Naive thymus-derived CD4-positive, alpha-beta T cell (primary cell): ENCODE measurements around the gene DENND4A. TPM values are rescaled to one million over a fixed set of nuclear protein-coding genes. Genes with fewer than 3 reads are reported as not detected.

Experiments
- ATAC-seq: fragments of 150-1000 bp; cut with Tn5 transposase; 2 replicates; pipeline ENCODE4 v1.10.0; 2021; ENCODE audit warnings: mild to moderate bottlenecking, moderate library complexity
- CTCF ChIA-PET: fragments of 350-600 bp; sonication (Branson Sonifier 250); formaldehyde crosslinking; loops from one replicate; lab custom pipeline; 2021; ENCODE audit warnings: antibody characterized with exemption; lab: Charles Lee
- POLR2A ChIA-PET: fragments of 350-600 bp; sonication (Branson Sonifier 250); formaldehyde crosslinking; loops from one replicate; lab custom pipeline; 2021; ENCODE audit warnings: antibody characterized with exemption, inconsistent platforms; lab: Charles Lee
- DNase-seq, 9 donors: peaks; one replicate each; pipeline versions ENCODE4 v3.0.0 to v3.0.0-alpha.2; 2020 to 2022; ENCODE audit warnings: mixed read lengths in 1 of 9
- H3K27ac ChIP-seq: one replicate; pipeline ENCODE4 v1.7.0; 2013; ENCODE audit warnings: mild to moderate bottlenecking, low read depth, low read length, moderate library complexity
- H3K27me3 ChIP-seq, 2 donors: one replicate each; pipeline ENCODE4 v1.7.0; 2013; ENCODE audit warnings: low read length in 2 of 2, mild to moderate bottlenecking in 2 of 2, moderate library complexity in 2 of 2; ENCODE audit not compliant: control insufficient read depth in 2 of 2, insufficient read depth in 2 of 2
- H3K36me3 ChIP-seq, 3 experiments: 1 replicate in 2 of 3; 2 replicates in 1 of 3; pipeline ENCODE4 v1.7.0; 2013; ENCODE audit warnings: low read length in 3 of 3, mild to moderate bottlenecking in 3 of 3, moderate library complexity in 1 of 3; ENCODE audit not compliant: insufficient read depth in 3 of 3, control insufficient read depth in 2 of 3
- H3K4me1 ChIP-seq, 2 donors: one replicate each; pipeline ENCODE4 v1.7.0; 2013; ENCODE audit warnings: low read length in 2 of 2, mild to moderate bottlenecking in 2 of 2, moderate library complexity in 1 of 2; ENCODE audit not compliant: control insufficient read depth in 2 of 2, insufficient read depth in 2 of 2
- H3K4me3 ChIP-seq: 2 replicates; pipeline ENCODE4 v1.7.0; 2013; ENCODE audit warnings: mild to moderate bottlenecking, low read length
- H3K9me3 ChIP-seq, 3 experiments: 1 replicate in 2 of 3; 2 replicates in 1 of 3; pipeline ENCODE4 v1.7.0; 2013; ENCODE audit warnings: low read length in 3 of 3; ENCODE audit not compliant: control insufficient read depth in 2 of 3
- H3K27ac Mint-ChIP-seq, 9 donors: one replicate each; pipeline ENCODE4 v1.8.0; 2020 to 2022; ENCODE audit warnings: mixed read lengths in 9 of 9, mild to moderate bottlenecking in 8 of 9, moderate library complexity in 5 of 9, inconsistent platforms in 2 of 9
- H3K27me3 Mint-ChIP-seq, 5 donors: one replicate each; pipeline ENCODE4 v1.8.0; 2021 to 2022; ENCODE audit warnings: mixed read lengths in 5 of 5, mild to moderate bottlenecking in 1 of 5
- H3K36me3 Mint-ChIP-seq, 5 donors: one replicate each; pipeline ENCODE4 v1.8.0; 2020 to 2022; ENCODE audit warnings: mixed read lengths in 5 of 5, mild to moderate bottlenecking in 3 of 5, inconsistent platforms in 1 of 5
- H3K4me1 Mint-ChIP-seq, 7 donors: one replicate each; pipeline ENCODE4 v1.8.0; 2020 to 2022; ENCODE audit warnings: mixed read lengths in 7 of 7, mild to moderate bottlenecking in 3 of 7, inconsistent platforms in 1 of 7
- H3K4me3 Mint-ChIP-seq, 10 donors: one replicate each; pipeline ENCODE4 v1.8.0; 2020 to 2022; ENCODE audit warnings: mild to moderate bottlenecking in 10 of 10, mixed read lengths in 10 of 10, moderate library complexity in 6 of 10, inconsistent platforms in 2 of 10
- H3K9me3 Mint-ChIP-seq, 11 donors: one replicate each; pipeline ENCODE4 v1.8.0; 2020 to 2022; ENCODE audit warnings: mixed read lengths in 11 of 11, mild to moderate bottlenecking in 4 of 11, inconsistent platforms in 1 of 11, moderate library complexity in 1 of 11
- intact Hi-C, 2 donors: fragments of 100-400 bp; cut with micrococcal nuclease; formaldehyde crosslinking; loops; one replicate each; pipeline ENCODE4 v1.15.1; 2023
- polyA plus RNA-seq, 2 donors: library from polyadenylated mRNA; unstranded; fragments of 300-500 nt; fragmentation: Illumina TruSeq; gene quantifications; one replicate each; pipeline ENCODE4 v1.2.3, GENCODE V29; 2021
- total RNA-seq, 6 experiments: library from RNA in 5 of 6; stranded (reverse) in 5 of 6; gene quantifications; 1 replicate in 5 of 6; 2 replicates in 1 of 6; pipeline ENCODE4 v1.2.3 and lab custom pipeline; 2021 to 2026

Gene DENND4A
- total and polyA plus RNA-seq, 7 experiments from 2014 or later: 14.1 to 67.9 (median 59.1) TPM

GRCh38 chr15:65650312-65651041 lies 141.6 kb downstream of the DENND4A start:
- Mint-ChIP-seq H3K36me3 (peaks cover 0 to 31% (median 9%) of the 10 kb centered on the region in 5 donors), H3K9me3 (peaks cover 0 to 2% (median 0%) of the 10 kb centered on the region in 11 donors), H3K4me1 (peaks cover 0 to 6% (median 0%) of the 10 kb centered on the region in 7 donors), H3K4me3 (peak overlapping the region in 1 of 10 donors; percentile 44), H3K27me3 (no peaks in the 10 kb centered on the region), H3K27ac (peak overlapping the region in 3 of 9 donors; percentile 23 to 79 (median 26))
- no peak for DNase-seq
- POLR2A ChIA-PET: no interaction called here
- CTCF ChIA-PET: no interaction called here
- no peak overlapping the region for H3K4me3 ChIP-seq
- no peaks in the 10 kb centered on the region for H3K9me3 ChIP-seq
- intact Hi-C loops: no loop called here
- H3K4me1 ChIP-seq: no peaks in the 10 kb centered on the region
- H3K27ac ChIP-seq: no peak overlapping the region
- ATAC-seq: no peak
- H3K27me3 ChIP-seq: no peaks in the 10 kb centered on the region
- H3K36me3 ChIP-seq: peaks cover 0 to 24% (median 6%) of the 10 kb centered on the region in 3 experiments

GRCh38 chr15:65646486-65646885 lies 145.6 kb downstream of the DENND4A start:
- H3K27me3 Mint-ChIP-seq: no peaks in the 10 kb centered on the region
- H3K36me3 ChIP-seq: peaks cover 0 to 5% (median 0%) of the 10 kb centered on the region in 3 experiments
- no peak overlapping the region for H3K4me3 ChIP-seq
- H3K27me3 ChIP-seq: no peaks in the 10 kb centered on the region
- H3K36me3 Mint-ChIP-seq: peaks cover 0 to 14% (median 2%) of the 10 kb centered on the region in 5 donors
- ChIA-PET POLR2A (no interaction called here), CTCF (no interaction called here)
- peak overlapping the region in 1 of 9 donors; percentile 19 for H3K27ac Mint-ChIP-seq
- H3K4me1 Mint-ChIP-seq: peaks cover 0 to 6% (median 0%) of the 10 kb centered on the region in 7 donors
- no peaks in the 10 kb centered on the region for H3K9me3 ChIP-seq
- intact Hi-C loops: no loop called here
- no peaks in the 10 kb centered on the region for H3K4me1 ChIP-seq
- no peak overlapping the region for H3K27ac ChIP-seq
- peaks cover 0 to 2% (median 0%) of the 10 kb centered on the region in 11 donors for H3K9me3 Mint-ChIP-seq
- DNase-seq (no peak), ATAC-seq (no peak)
- no peak overlapping the region for H3K4me3 Mint-ChIP-seq

GRCh38 chr15:65645392-65645791 lies 146.7 kb downstream of the DENND4A start:
- peaks cover 0 to 3% (median 0%) of the 10 kb centered on the region in 7 donors for H3K4me1 Mint-ChIP-seq
- peaks cover 0 to 9% (median 0%) of the 10 kb centered on the region in 5 donors for H3K36me3 Mint-ChIP-seq
- Histone ChIP-seq H3K4me3 (no peak overlapping the region), H3K27me3 (no peaks in the 10 kb centered on the region), H3K36me3 (peaks cover 0 to 2% (median 0%) of the 10 kb centered on the region in 3 experiments), H3K9me3 (no peaks in the 10 kb centered on the region), H3K4me1 (no peaks in the 10 kb centered on the region), H3K27ac (no peak overlapping the region)
- intact Hi-C loops: no loop called here
- no peak for DNase-seq
- ATAC-seq: no peak
- H3K4me3 Mint-ChIP-seq: no peak overlapping the region
- H3K27me3 Mint-ChIP-seq: no peaks in the 10 kb centered on the region
- H3K27ac Mint-ChIP-seq: no peak overlapping the region
- ChIA-PET CTCF (interaction anchor here (0.6 to 0.9 kb wide), 2 partner anchors 211 to 260 kb away, joined by 3 to 4 read pairs; no protein-coding TSS in a partner anchor), POLR2A (no interaction called here)
- H3K9me3 Mint-ChIP-seq: peaks cover 0 to 2% (median 0%) of the 10 kb centered on the region in 11 donors

GRCh38 chr15:65644282-65644681 lies 147.8 kb downstream of the DENND4A start:
- Mint-ChIP-seq H3K27ac (no peak overlapping the region), H3K36me3 (peaks cover 0 to 7% (median 0%) of the 10 kb centered on the region in 5 donors)

GRCh38 chr15:65642594-65642993 lies 149.5 kb downstream of the DENND4A start:
- intact Hi-C loops: no loop called here
- CTCF ChIA-PET: no interaction called here
- no peaks in the 10 kb centered on the region for H3K9me3 ChIP-seq

More at GRCh38 chr15:65644282-65644681, 147.8 kb downstream of the DENND4A start:
- no peaks in the 10 kb centered on the region for H3K9me3 ChIP-seq
- H3K4me3 ChIP-seq: no peak overlapping the region
- ATAC-seq (no peak), DNase-seq (no peak)
- Mint-ChIP-seq H3K27me3 (no peaks in the 10 kb centered on the region), H3K4me3 (no peak overlapping the region), H3K9me3 (no peaks in the 10 kb centered on the region), H3K4me1 (peaks cover 0 to 5% (median 0%) of the 10 kb centered on the region in 7 donors)
- CTCF ChIA-PET: no interaction called here
- H3K27me3 ChIP-seq: no peaks in the 10 kb centered on the region
- POLR2A ChIA-PET: no interaction called here
- H3K27ac ChIP-seq: no peak overlapping the region
- intact Hi-C loops: no loop called here
- no peaks in the 10 kb centered on the region for H3K4me1 ChIP-seq
- no peaks in the 10 kb centered on the region for H3K36me3 ChIP-seq

GRCh38 chr15:65641768-65642475 lies 150.2 kb downstream of the DENND4A start:
- no peaks in the 10 kb centered on the region for H3K36me3 ChIP-seq
- H3K27ac Mint-ChIP-seq: peak overlapping the region in 2 of 9 donors; percentile 17 to 44
- no peak overlapping the region for H3K27ac ChIP-seq
- ChIA-PET POLR2A (no interaction called here), CTCF (interaction anchor here (0.6 to 4.0 kb wide), 5 partner anchors 11 to 225 kb away, joined by 3 to 31 read pairs (median 3); no protein-coding TSS in a partner anchor)
- no peaks in the 10 kb centered on the region for H3K4me1 ChIP-seq
- peaks cover 7 to 17% (median 10%) of the 10 kb centered on the region in 7 donors for H3K4me1 Mint-ChIP-seq
- DNase-seq (no peak), ATAC-seq (no peak)
- H3K27me3 Mint-ChIP-seq: no peaks in the 10 kb centered on the region
- H3K4me3 Mint-ChIP-seq: no peak overlapping the region
- no peak overlapping the region for H3K4me3 ChIP-seq
- no peaks in the 10 kb centered on the region for H3K9me3 Mint-ChIP-seq
- intact Hi-C loops: no loop called here
- H3K27me3 ChIP-seq: no peaks in the 10 kb centered on the region
- peaks cover 0 to 6% (median 0%) of the 10 kb centered on the region in 5 donors for H3K36me3 Mint-ChIP-seq
- H3K9me3 ChIP-seq: no peaks in the 10 kb centered on the region

More at GRCh38 chr15:65642594-65642993, 149.5 kb downstream of the DENND4A start:
- ATAC-seq (no peak), DNase-seq (no peak)
- Mint-ChIP-seq H3K27ac (no peak overlapping the region), H3K27me3 (no peaks in the 10 kb centered on the region), H3K36me3 (peaks cover 0 to 7% (median 0%) of the 10 kb centered on the region in 5 donors), H3K9me3 (no peaks in the 10 kb centered on the region), H3K4me1 (peaks cover 7 to 16% (median 10%) of the 10 kb centered on the region in 7 donors), H3K4me3 (no peak overlapping the region)
- POLR2A ChIA-PET: no interaction called here
- H3K36me3 ChIP-seq: no peaks in the 10 kb centered on the region
- no peaks in the 10 kb centered on the region for H3K4me1 ChIP-seq
- no peaks in the 10 kb centered on the region for H3K27me3 ChIP-seq
- H3K27ac ChIP-seq: no peak overlapping the region
- no peak overlapping the region for H3K4me3 ChIP-seq
